ENCODE measurements around the gene ANKRD24. TPM values are rescaled to one million over a fixed set of nuclear protein-coding genes. Genes with fewer than 3 reads are reported as not detected.

The ANKRD24 gene
- total and polyA plus RNA-seq, 7 donors: 0.36 to 1.2 (median 0.72) TPM; not detected in 1

Other genes with a start within 250 kb of the ANKRD24 start
- gene NMRK2, start 249.6 kb upstream of the ANKRD24 start, total RNA-seq: under 1 TPM in 1 of 4 donors, not detected in 3; 0.71 TPM
- gene NMRK2, start 249.6 kb upstream of the ANKRD24 start, polyA plus RNA-seq: 1 to 10 TPM in 1 of 3 donors, under 1 TPM in 2; 0.19 to 2.4 (median 0.69) TPM
- gene DAPK3, start 211.6 kb upstream of the ANKRD24 start, total RNA-seq: 100 to 1,000 TPM in 3 of 4 donors, 10 to 100 TPM in 1; 91.3 to 167 (median 125) TPM
- 10 to 100 TPM; 38.4 to 66.8 (median 52.9) TPM for gene DAPK3, start 211.6 kb upstream of the ANKRD24 start, polyA plus RNA-seq
- 1,000 to 10,000 TPM; 1,842 to 2,448 (median 2,055) TPM for gene EEF2, start 197.2 kb upstream of the ANKRD24 start, total RNA-seq
- 1,000 to 10,000 TPM in 2 of 3 donors, 100 to 1,000 TPM in 1; 906 to 1,654 (median 1,225) TPM for gene EEF2, start 197.2 kb upstream of the ANKRD24 start, polyA plus RNA-seq
- gene PIAS4, start 175.0 kb upstream of the ANKRD24 start, total RNA-seq: 10 to 100 TPM; 16.5 to 29.9 (median 19.3) TPM
- gene PIAS4, start 175.0 kb upstream of the ANKRD24 start, polyA plus RNA-seq: 10 to 100 TPM in 2 of 3 donors, 1 to 10 TPM in 1; 7.2 to 21.8 (median 15.0) TPM
- gene ZBTB7A, start 115.8 kb upstream of the ANKRD24 start, total RNA-seq: 10 to 100 TPM; 35.4 to 53.2 (median 44.8) TPM
- 10 to 100 TPM; 22.8 to 39.1 (median 23.8) TPM for gene ZBTB7A, start 115.8 kb upstream of the ANKRD24 start, polyA plus RNA-seq
- 10 to 100 TPM; 48.2 to 76.4 (median 65.3) TPM for gene MAP2K2, start 58.6 kb upstream of the ANKRD24 start, total RNA-seq
- gene MAP2K2, start 58.6 kb upstream of the ANKRD24 start, polyA plus RNA-seq: 100 to 1,000 TPM; 196 to 278 (median 253) TPM
- under 1 TPM in 1 of 4 donors, not detected in 3; 0.55 TPM for gene CREB3L3, start 29.1 kb upstream of the ANKRD24 start, total RNA-seq
- 10 to 100 TPM in 1 of 3 donors, 1 to 10 TPM in 2; 1.8 to 24.0 (median 8.5) TPM for gene CREB3L3, start 29.1 kb upstream of the ANKRD24 start, polyA plus RNA-seq
- 10 to 100 TPM; 10.3 to 23.5 (median 18.1) TPM for gene SIRT6, start 126 bp upstream of the ANKRD24 start, total RNA-seq
- 100 to 1,000 TPM in 2 of 3 donors, 10 to 100 TPM in 1; 66.1 to 132 (median 129) TPM for gene SIRT6, start 126 bp upstream of the ANKRD24 start, polyA plus RNA-seq
- gene EBI3, start 46.8 kb downstream of the ANKRD24 start, total RNA-seq: 1 to 10 TPM; 1.7 to 3.9 (median 2.5) TPM
- gene EBI3, start 46.8 kb downstream of the ANKRD24 start, polyA plus RNA-seq: 10 to 100 TPM in 2 of 3 donors, 1 to 10 TPM in 1; 3.6 to 17.6 (median 17.6) TPM
- gene YJU2, start 64.4 kb downstream of the ANKRD24 start, total RNA-seq: 10 to 100 TPM; 19.4 to 22.5 (median 20.8) TPM
- gene YJU2, start 64.4 kb downstream of the ANKRD24 start, polyA plus RNA-seq: 10 to 100 TPM; 21.5 to 31.8 (median 24.6) TPM
- gene SHD, start 96.6 kb downstream of the ANKRD24 start, total RNA-seq: not detected
- gene SHD, start 96.6 kb downstream of the ANKRD24 start, polyA plus RNA-seq: 10 to 100 TPM; 18.8 to 84.7 (median 68.0) TPM
- not detected for gene TMIGD2, start 119.7 kb downstream of the ANKRD24 start, total RNA-seq
- gene TMIGD2, start 119.7 kb downstream of the ANKRD24 start, polyA plus RNA-seq: 1 to 10 TPM in 1 of 3 donors, under 1 TPM in 1, not detected in 1; 0.60 to 6.3 TPM
- gene FSD1, start 121.9 kb downstream of the ANKRD24 start, total RNA-seq: 1 to 10 TPM in 2 of 4 donors, not detected in 2; 1.1 to 1.5 TPM
- gene FSD1, start 121.9 kb downstream of the ANKRD24 start, polyA plus RNA-seq: 1 to 10 TPM in 2 of 3 donors, not detected in 1; 1.6 to 2.6 TPM
- gene STAP2, start 156.1 kb downstream of the ANKRD24 start, total RNA-seq: 1 to 10 TPM in 3 of 4 donors, under 1 TPM in 1; 0.99 to 5.5 (median 2.7) TPM
- 100 to 1,000 TPM; 146 to 313 (median 199) TPM for gene STAP2, start 156.1 kb downstream of the ANKRD24 start, polyA plus RNA-seq
- gene MPND, start 160.9 kb downstream of the ANKRD24 start, total RNA-seq: 10 to 100 TPM in 1 of 4 donors, 1 to 10 TPM in 3; 8.6 to 13.3 (median 9.3) TPM
- 10 to 100 TPM; 38.2 to 65.2 (median 60.1) TPM for gene MPND, start 160.9 kb downstream of the ANKRD24 start, polyA plus RNA-seq
- 10 to 100 TPM; 28.5 to 33.9 (median 32.2) TPM for gene SH3GL1, start 217.9 kb downstream of the ANKRD24 start, total RNA-seq
- 10 to 100 TPM; 37.9 to 47.4 (median 45.0) TPM for gene SH3GL1, start 217.9 kb downstream of the ANKRD24 start, polyA plus RNA-seq
- gene CHAF1A, start 220.0 kb downstream of the ANKRD24 start, total RNA-seq: 1 to 10 TPM; 3.6 to 5.5 (median 4.1) TPM
- gene CHAF1A, start 220.0 kb downstream of the ANKRD24 start, polyA plus RNA-seq: 10 to 100 TPM in 2 of 3 donors, 1 to 10 TPM in 1; 5.4 to 19.1 (median 10.6) TPM